HUDEP-2 (cell line): Measurements from ENCODE around the gene TMEM171.
A peak's percentile ranks its signal among the peaks of the same experiment; 100 is the strongest.

Source experiments
- DNase-seq, 76 experiments: peaks; one replicate each; lab custom pipeline; 2025; ENCODE audit not compliant: unreplicated experiment in 76 of 76; lab: John Stamatoyannopoulos, UW

Gene TMEM171

GRCh38 chr5:73119451-73120157 lies 771 bp upstream of the TMEM171 start:
- no peak for DNase-seq

GRCh38 chr5:73121119-73121463 lies 716 bp downstream of the TMEM171 start:
- no peak for DNase-seq

- DNase-seq: no peak
Measured at GRCh38 chr5:73122875-73123810, 2.8 kb downstream of the TMEM171 start.

GRCh38 chr5:73125289-73125688 lies 4.9 kb downstream of the TMEM171 start:
- DNase-seq: peak in 2 of 76 experiments; percentile 10 to 16

- DNase-seq: no peak
Measured at GRCh38 chr5:73126381-73126780, 6.0 kb downstream of the TMEM171 start.

GRCh38 chr5:73126957-73127356 lies 6.6 kb downstream of the TMEM171 start:
- no peak for DNase-seq

- no peak for DNase-seq
Measured at GRCh38 chr5:73129143-73129542, 8.8 kb downstream of the TMEM171 start.

GRCh38 chr5:73130811-73131210 lies 10.4 kb downstream of the TMEM171 start:
- DNase-seq: no peak

GRCh38 chr5:73131711-73132425 lies 11.5 kb downstream of the TMEM171 start:
- no peak for DNase-seq

- no peak for DNase-seq
Measured at GRCh38 chr5:73132759-73133158, 12.4 kb downstream of the TMEM171 start.

GRCh38 chr5:73135021-73135420 lies 14.6 kb downstream of the TMEM171 start:
- no peak for DNase-seq

- DNase-seq: peak in 7 of 76 experiments; percentile 3 to 31 (median 16)
Measured at GRCh38 chr5:73135429-73136054, 15.2 kb downstream of the TMEM171 start.

- no peak for DNase-seq
Measured at GRCh38 chr5:73136055-73136562, 15.7 kb downstream of the TMEM171 start.

- no peak for DNase-seq
Measured at GRCh38 chr5:73137563-73138530, 17.5 kb downstream of the TMEM171 start.

GRCh38 chr5:73139485-73139884 lies 19.1 kb downstream of the TMEM171 start:
- DNase-seq: no peak

GRCh38 chr5:73140801-73141200 lies 20.4 kb downstream of the TMEM171 start:
- no peak for DNase-seq

GRCh38 chr5:73142035-73142434 lies 21.7 kb downstream of the TMEM171 start:
- DNase-seq: no peak

- DNase-seq: no peak
Measured at GRCh38 chr5:73143716-73144115, 23.3 kb downstream of the TMEM171 start.

- no peak for DNase-seq
Measured at GRCh38 chr5:73149540-73149939, 29.2 kb downstream of the TMEM171 start.
